GM12878 (cell line): ENCODE results near the gene HIPK4. TPM values are rescaled to one million over a fixed set of nuclear protein-coding genes. Genes with fewer than 3 reads are reported as not detected.

Source experiments
- HCFC1 ChIP-seq: fragments of 150-350 bp; IDR thresholded peaks from 2 replicates; pipeline ENCODE4 v1.6.1; 2014; ENCODE audit warnings: low read length
- POLR2A ChIP-seq: IDR thresholded peaks from 2 replicates; pipeline ENCODE4 v1.6.1; 2011; ENCODE audit warnings: low read depth, mild to moderate bottlenecking, low read length
- PRDM15 ChIP-seq: fragments of 450-650 bp; formaldehyde crosslinking; IDR thresholded peaks from 2 replicates; pipeline ENCODE4 v1.4.0; 2020; ENCODE audit warnings: mild to moderate bottlenecking, moderate library complexity
- TCF3 ChIP-seq: IDR thresholded peaks from 2 replicates; pipeline ENCODE4 v1.6.1; 2012; ENCODE audit warnings: low read depth, mild to moderate bottlenecking, low read length, borderline replicate concordance; ENCODE audit not compliant: insufficient read depth
- WRNIP1 ChIP-seq: IDR thresholded peaks from 2 replicates; pipeline ENCODE4 v1.6.1; 2011; ENCODE audit warnings: low read depth, low read length, improper control_type of control experiment, borderline replicate concordance
- ZNF687 ChIP-seq: fragments of 450-650 bp; IDR thresholded peaks from 2 replicates; pipeline ENCODE4 v1.6.1; 2017; ENCODE audit warnings: mild to moderate bottlenecking, moderate library complexity
- polyA plus RNA-seq, 11 experiments: library from polyadenylated mRNA; depleted of rRNA in 4 of 11; unstranded in 6 of 11; stranded (reverse) in 5 of 11; fragments of >200 nt; fragmentation: Nextera tagmentation in 4 of 11; fragmentation: Illumina TruSeq in 1 of 11; extraction: Ambion mirVana in 4 of 11; extraction: Trizol in 1 of 11; gene quantifications; 1 replicate in 1 of 11; 2 replicates in 10 of 11; pipeline versions ENCODE4 v1.2.1 to v1.2.3, GENCODE V29; 2011 to 2016; ENCODE audit warnings: inconsistent platforms in 2 of 11, missing spikeins in 2 of 11, low read depth in 1 of 11
- total RNA-seq, 4 experiments: library from RNA; depleted of rRNA in 3 of 4; stranded (reverse); fragments of >200 nt in 3 of 4; fragmentation: Illumina TruSeq in 1 of 4; extraction: Trizol in 1 of 4; gene quantifications; 2 replicates each; pipeline versions ENCODE4 v1.2.1 to v1.2.3, GENCODE V29; 2013 to 2021

The HIPK4 gene
- total and polyA plus RNA-seq, 10 of the 15 experiments (the other 5 are each of a cell fraction or from before 2014, with no cell fraction given): 0.07 to 0.13 (median 0.08) TPM; not detected in 7

GRCh38 chr19:40355975-40356680 lies 33.9 kb downstream of the HIPK4 start (continued):
- TF ChIP-seq PRDM15 (CRISPR knock-in tag) (no peak), POLR2A (peak; percentile 71), ZNF687 (no peak), HCFC1 (no peak), TCF3 (peak; percentile 41; the same call in 1 of the 2 replicates), WRNIP1 (no peak)
